Type B pancreatic cell (in vitro differentiated cells): ENCODE data around the gene PRKCA. TPM values are rescaled to one million over a fixed set of nuclear protein-coding genes. Genes with fewer than 3 reads are reported as not detected.
A peak's percentile ranks its signal among the peaks of the same experiment; 100 is the strongest.

Experiments
- DNase-seq: peaks from one replicate; pipeline ENCODE4 v3.0.0; 2021; ENCODE audit warnings: mixed read lengths; ENCODE audit not compliant: unreplicated experiment; ENCODE audit errors: extremely low spot score
- H3K27ac Mint-ChIP-seq: 2 replicates; pipeline ENCODE4 v1.8.0; 2021; ENCODE audit warnings: mild to moderate bottlenecking, mixed read lengths
- H3K27me3 Mint-ChIP-seq: 2 replicates; pipeline ENCODE4 v1.8.0; 2021; ENCODE audit warnings: mixed read lengths
- H3K36me3 Mint-ChIP-seq: 2 replicates; pipeline ENCODE4 v1.8.0; 2021; ENCODE audit warnings: mixed read lengths
- H3K4me1 Mint-ChIP-seq: one replicate; pipeline ENCODE4 v1.8.0; 2021; ENCODE audit warnings: mixed read lengths; ENCODE audit not compliant: unreplicated experiment
- H3K4me3 Mint-ChIP-seq: 2 replicates; pipeline ENCODE4 v1.8.0; 2021; ENCODE audit warnings: mild to moderate bottlenecking, mixed read lengths
- H3K9me3 Mint-ChIP-seq: 2 replicates; pipeline ENCODE4 v1.8.0; 2021; ENCODE audit warnings: mixed read lengths
- total RNA-seq: library from RNA; stranded (reverse); gene quantifications from 2 replicates; pipeline ENCODE4 v1.2.1, GENCODE V29; 2021; ENCODE audit warnings: low replicate concordance
- TF ChIP-seq, protein P1 (sequence below): fragments of 200-600 bp; sonication (generic); conservative IDR thresholded peaks from 2 replicates; pipeline ENCODE4 v1.5.0; 2021; ENCODE audit warnings: antibody characterized with exemption, mild to moderate bottlenecking

The PRKCA gene
- total RNA-seq, 1 donor from 2014 or later: 16.1 TPM

DNA sequence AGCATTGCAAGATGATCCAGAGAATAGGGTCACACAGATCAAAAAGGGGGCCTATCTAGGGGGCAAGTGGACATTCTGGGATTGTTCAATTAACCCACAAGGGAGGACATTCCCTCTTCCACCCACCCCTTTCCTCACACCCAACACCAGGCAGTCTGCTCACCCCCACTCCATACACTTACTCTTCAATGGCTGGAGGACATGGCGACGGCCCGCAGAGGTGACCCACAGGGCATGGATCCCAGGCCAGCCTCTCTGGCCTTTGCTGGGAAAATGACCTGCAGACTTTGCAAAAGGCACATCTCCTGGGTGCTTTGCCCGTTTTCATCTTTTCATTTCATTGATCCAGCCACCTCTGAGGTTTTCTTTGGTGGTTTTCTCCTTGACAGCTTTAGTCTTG lies 530.8 kb downstream of the PRKCA start:
- H3K27ac Mint-ChIP-seq: no peak overlapping the region
- peaks cover 6% of the 10 kb centered on the region for H3K4me1 Mint-ChIP-seq
- TF ChIP-seq, protein P1, sequence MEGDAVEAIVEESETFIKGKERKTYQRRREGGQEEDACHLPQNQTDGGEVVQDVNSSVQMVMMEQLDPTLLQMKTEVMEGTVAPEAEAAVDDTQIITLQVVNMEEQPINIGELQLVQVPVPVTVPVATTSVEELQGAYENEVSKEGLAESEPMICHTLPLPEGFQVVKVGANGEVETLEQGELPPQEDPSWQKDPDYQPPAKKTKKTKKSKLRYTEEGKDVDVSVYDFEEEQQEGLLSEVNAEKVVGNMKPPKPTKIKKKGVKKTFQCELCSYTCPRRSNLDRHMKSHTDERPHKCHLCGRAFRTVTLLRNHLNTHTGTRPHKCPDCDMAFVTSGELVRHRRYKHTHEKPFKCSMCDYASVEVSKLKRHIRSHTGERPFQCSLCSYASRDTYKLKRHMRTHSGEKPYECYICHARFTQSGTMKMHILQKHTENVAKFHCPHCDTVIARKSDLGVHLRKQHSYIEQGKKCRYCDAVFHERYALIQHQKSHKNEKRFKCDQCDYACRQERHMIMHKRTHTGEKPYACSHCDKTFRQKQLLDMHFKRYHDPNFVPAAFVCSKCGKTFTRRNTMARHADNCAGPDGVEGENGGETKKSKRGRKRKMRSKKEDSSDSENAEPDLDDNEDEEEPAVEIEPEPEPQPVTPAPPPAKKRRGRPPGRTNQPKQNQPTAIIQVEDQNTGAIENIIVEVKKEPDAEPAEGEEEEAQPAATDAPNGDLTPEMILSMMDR: no peak
- H3K27me3 Mint-ChIP-seq: peaks cover 75% of the 10 kb centered on the region
- no peak overlapping the region for H3K4me3 Mint-ChIP-seq
- no peak for DNase-seq
- no peaks in the 10 kb centered on the region for H3K36me3 Mint-ChIP-seq
- H3K9me3 Mint-ChIP-seq: no peaks in the 10 kb centered on the region

DNA sequence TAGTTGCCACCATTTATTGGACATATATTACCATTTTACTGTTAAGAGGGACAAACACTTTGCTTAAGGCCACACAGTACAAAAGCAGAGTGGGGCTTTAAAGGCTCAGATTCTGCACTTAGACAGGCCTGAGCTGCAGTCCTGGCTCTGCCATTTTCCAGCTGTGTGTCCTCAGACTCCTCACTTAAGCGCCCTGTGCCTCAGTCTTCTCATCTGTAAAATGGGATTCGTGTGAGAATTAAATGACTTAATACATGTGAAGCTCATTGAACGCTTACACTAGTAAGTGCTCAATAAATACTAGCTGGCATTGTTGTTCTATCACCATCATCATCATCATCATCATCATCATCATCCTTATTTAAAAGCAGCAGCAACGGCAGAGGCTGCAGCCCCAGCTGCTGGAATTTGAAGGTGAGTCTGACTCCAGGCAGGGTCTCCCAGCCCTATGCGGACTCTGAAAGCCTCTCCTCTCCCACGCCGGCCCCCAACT lies 532.1 kb downstream of the PRKCA start:
- peaks cover 77% of the 10 kb centered on the region for H3K27me3 Mint-ChIP-seq
- H3K27ac Mint-ChIP-seq: no peak overlapping the region

DNA sequence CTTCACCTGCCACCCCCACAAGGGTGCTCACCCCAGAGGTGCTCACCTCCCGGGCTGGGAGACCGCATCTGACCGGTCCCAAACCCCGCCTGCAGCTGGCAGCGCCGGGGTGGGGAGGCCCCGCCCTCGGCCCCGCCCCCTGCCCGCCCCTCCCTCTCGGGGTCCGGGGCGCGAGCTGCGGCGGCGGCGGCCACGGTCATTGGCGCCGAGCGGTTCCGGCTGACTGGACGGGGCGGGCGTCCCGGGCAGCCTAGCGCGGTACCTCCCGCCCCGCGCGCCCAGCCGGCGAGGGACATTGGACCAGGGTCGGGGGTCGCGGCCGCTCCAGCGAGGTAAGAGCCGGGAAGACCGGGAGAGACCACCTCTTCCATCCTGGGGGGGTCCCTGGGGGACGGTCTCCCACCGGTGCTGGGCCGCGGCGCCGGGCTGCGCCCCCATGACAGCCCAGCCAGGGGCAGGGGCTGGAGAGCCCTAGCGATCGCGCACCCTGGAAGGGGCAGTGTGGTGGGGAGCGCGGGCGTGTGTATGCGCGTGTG lies 532.6 kb downstream of the PRKCA start, which contains the start of gene CACNG5:
Gene CACNG5 (plus strand): TSS at position 199 of the 536 bp plus-strand sequence. CDS start 42,216 bp downstream, outside the sequence.
- no peak for DNase-seq
- H3K27me3 Mint-ChIP-seq: peaks cover 72% of the 10 kb centered on the region

More for the DNA sequence above, 532.1 kb downstream of the PRKCA start:
- peaks cover under 1% of the 10 kb centered on the region for H3K4me1 Mint-ChIP-seq
- no peak for DNase-seq
- H3K36me3 Mint-ChIP-seq: no peaks in the 10 kb centered on the region
- TF ChIP-seq, protein P1: no peak
- H3K4me3 Mint-ChIP-seq: peak overlapping the region; percentile 29
- no peaks in the 10 kb centered on the region for H3K9me3 Mint-ChIP-seq

DNA sequence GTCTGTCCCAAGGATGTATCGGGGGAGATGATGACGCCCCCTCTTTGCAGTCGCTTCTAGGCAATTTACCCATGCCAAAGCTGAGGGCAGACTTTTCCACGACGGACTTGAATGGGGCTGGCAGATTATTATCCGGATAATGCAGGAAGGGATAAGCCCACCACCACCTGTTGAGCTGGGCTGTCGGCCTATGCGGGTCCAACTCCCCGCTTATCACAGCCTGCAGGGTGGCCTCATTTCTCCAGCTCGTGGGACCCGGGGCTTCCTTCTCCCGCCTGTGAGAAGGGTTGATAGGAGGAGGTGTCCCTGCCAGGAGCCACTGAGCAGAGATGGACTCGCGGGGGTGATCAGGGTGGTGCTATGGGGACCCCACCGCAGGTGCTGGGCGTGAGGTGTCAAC lies 533.1 kb downstream of the PRKCA start:
- TF ChIP-seq, protein P1: no peak
- no peak for DNase-seq
- no peaks in the 10 kb centered on the region for H3K9me3 Mint-ChIP-seq

More for the DNA sequence above, 532.6 kb downstream of the PRKCA start, which contains the start of gene CACNG5:
- Mint-ChIP-seq H3K9me3 (no peaks in the 10 kb centered on the region), H3K36me3 (no peaks in the 10 kb centered on the region), H3K4me3 (peak within 1 kb of the TSS; percentile 41), H3K4me1 (no peaks in the 10 kb centered on the region), H3K27ac (no peak within 1 kb of the TSS)
- TF ChIP-seq, protein P1: no peak

DNA sequence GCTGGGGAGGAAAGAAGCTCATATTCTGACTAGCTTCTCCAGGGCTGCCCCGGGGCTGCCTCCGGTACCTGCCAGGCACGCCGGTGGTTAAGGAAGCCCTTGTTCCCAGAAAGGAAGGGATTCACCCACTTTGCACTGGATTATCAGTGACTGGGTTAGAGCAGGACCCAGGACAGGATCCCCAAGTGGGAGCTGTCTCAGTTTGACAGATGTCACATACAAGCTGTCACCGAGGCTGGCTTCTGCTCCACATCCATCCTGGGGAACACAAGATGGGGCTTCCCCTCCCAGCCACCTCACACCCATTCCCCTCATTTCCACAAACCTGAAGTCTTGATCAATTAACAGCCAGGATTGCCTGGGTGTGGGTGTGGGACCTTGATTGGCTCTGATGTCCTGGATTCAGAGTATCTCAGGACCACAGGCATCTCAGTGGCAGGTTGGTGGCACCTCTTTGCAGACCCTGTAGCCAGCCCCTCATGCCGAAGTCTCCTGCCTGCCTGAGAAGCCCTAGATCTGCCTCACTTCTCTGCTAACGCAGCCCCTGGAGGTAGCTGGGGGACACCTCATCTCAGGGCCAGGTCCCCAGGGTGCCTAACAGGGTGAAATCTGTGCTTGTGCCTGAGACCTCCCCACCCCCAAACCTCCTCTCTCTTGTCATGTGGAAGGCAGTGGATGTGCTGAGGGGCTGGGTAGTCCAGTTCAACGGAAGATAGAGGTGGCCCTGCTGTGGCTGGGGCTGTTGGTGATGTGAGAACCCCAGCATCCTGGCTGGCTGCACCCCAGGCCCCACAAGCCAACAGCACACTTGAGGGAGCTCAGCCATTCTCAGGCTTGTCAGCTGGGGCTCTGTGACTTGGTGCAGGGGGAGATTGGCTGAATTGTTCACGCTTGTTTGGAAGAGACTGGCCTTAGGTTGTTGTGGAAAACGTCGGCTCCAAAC lies 533.9 kb downstream of the PRKCA start:
- TF ChIP-seq, protein P1: no peak
- Mint-ChIP-seq H3K4me3 (peak overlapping the region; percentile 41), H3K9me3 (no peaks in the 10 kb centered on the region), H3K36me3 (no peaks in the 10 kb centered on the region), H3K4me1 (no peaks in the 10 kb centered on the region), H3K27me3 (peaks cover 71% of the 10 kb centered on the region), H3K27ac (no peak overlapping the region)
- DNase-seq: no peak

More for the DNA sequence above, 533.1 kb downstream of the PRKCA start:
- Mint-ChIP-seq H3K27me3 (peaks cover 70% of the 10 kb centered on the region), H3K4me1 (no peaks in the 10 kb centered on the region), H3K36me3 (no peaks in the 10 kb centered on the region), H3K27ac (no peak overlapping the region), H3K4me3 (no peak overlapping the region)
